HCT116 (cell line): Measurements from ENCODE around the gene KCNB1. TPM values are rescaled to one million over a fixed set of nuclear protein-coding genes. Genes with fewer than 3 reads are reported as not detected.

Experiments
- ATAC-seq: fragments of 200-7000 bp; cut with Tn5 transposase; 2 replicates; pipeline ENCODE4 v1.9.1; 2020; ENCODE audit warnings: mild to moderate bottlenecking, moderate library complexity
- BruUV-seq: library from RNA; stranded (reverse); fragments of 400-500 nt; replicated peaks from 2 replicates; lab custom pipeline; 2021; lab: Mats Ljungman, UMichigan
- CTCF ChIA-PET: fragments of 300-600 bp; sonication (Branson Sonifier 250); formaldehyde crosslinking; loops from one replicate; lab custom pipeline; 2021; ENCODE audit warnings: antibody characterized with exemption; lab: Charles Lee
- POLR2A ChIA-PET: fragments of 300-600, 350-600 bp; sonication (Branson Sonifier 250); formaldehyde crosslinking; loops from one replicate; lab custom pipeline; 2021; ENCODE audit warnings: antibody characterized with exemption; lab: Charles Lee
- RAD21 ChIA-PET, 2 experiments: fragments of 300-600 bp; sonication (Branson Sonifier 250); formaldehyde crosslinking; loops; one replicate each; lab custom pipeline; 2023; ENCODE audit warnings: low total read pairs in 2 of 2; ENCODE audit not compliant: uncharacterized antibody in 2 of 2, unreplicated experiment in 2 of 2, low non-redundant PET in 1 of 2; lab: Charles Lee
- DNase-seq: peaks from one replicate; pipeline ENCODE4 v3.0.0-alpha.2; 2010; ENCODE audit warnings: low read depth, low spot score
- H2AFZ ChIP-seq: fragments of 200-600 bp; shearing (Covaris generic), sonication (generic); 2 replicates; pipeline ENCODE4 v1.6.1; 2017; ENCODE audit warnings: low read depth, mixed run types, mixed read lengths, antibody characterized with exemption, low read length; ENCODE audit not compliant: poor library complexity, severe bottlenecking
- H3K27ac ChIP-seq: 2 replicates; pipeline ENCODE4 v1.5.1; 2012; ENCODE audit warnings: low read depth, low read length
- H3K27me3 ChIP-seq: fragments of 200-600 bp; sonication (generic); 2 replicates; pipeline ENCODE4 v1.6.1; 2016; ENCODE audit warnings: mixed run types, low read length, mixed read lengths; ENCODE audit not compliant: insufficient read depth
- H3K36me3 ChIP-seq, 2 experiments: fragments of 200-500 bp in 1 of 2; fragments of 200-600 bp in 1 of 2; sonication (Bioruptor generic) in 1 of 2; sonication (generic) in 1 of 2; 2 replicates each; pipeline versions ENCODE4 v1.5.1 to v1.6.1; 2014 to 2016; ENCODE audit warnings: low read length in 2 of 2, inconsistent platforms in 1 of 2, mixed read lengths in 1 of 2, mixed run types in 1 of 2; ENCODE audit not compliant: insufficient read depth in 2 of 2, control insufficient read depth in 1 of 2
- H3K4me1 ChIP-seq, 2 experiments: fragments of 200-600 bp in 1 of 2; sonication (generic) in 1 of 2; 2 replicates each; pipeline versions ENCODE4 v1.5.1 to v1.6.1; 2012 to 2017; ENCODE audit warnings: low read length in 2 of 2, inconsistent platforms in 1 of 2, mild to moderate bottlenecking in 1 of 2, mixed read lengths in 1 of 2, mixed run types in 1 of 2, moderate library complexity in 1 of 2; ENCODE audit not compliant: insufficient read depth in 2 of 2, control insufficient read depth in 1 of 2
- H3K4me2 ChIP-seq: fragments of 200-600 bp; sonication (generic); 2 replicates; pipeline ENCODE4 v1.6.1; 2017; ENCODE audit warnings: mixed run types, low read length, mixed read lengths
- H3K4me3 ChIP-seq, 2 experiments: fragments of 200-600 bp in 1 of 2; sonication (generic) in 1 of 2; replicated peaks in 1 of 2; 2 replicates each; pipeline ENCODE4 v1.5.1; 2011 to 2016; ENCODE audit warnings: low read length in 2 of 2, control low read depth in 1 of 2, low read depth in 1 of 2, mild to moderate bottlenecking in 1 of 2, mixed read lengths in 1 of 2, mixed run types in 1 of 2
- H3K79me2 ChIP-seq: fragments of 200-600 bp; sonication (generic); 2 replicates; pipeline ENCODE4 v1.6.1; 2017; ENCODE audit warnings: mild to moderate bottlenecking, mixed run types, low read length, moderate library complexity, mixed read lengths; ENCODE audit not compliant: insufficient read depth
- H3K9ac ChIP-seq: fragments of 200-600 bp; sonication (generic); 2 replicates; pipeline ENCODE4 v1.6.1; 2016; ENCODE audit warnings: low read length, mixed read lengths
- H3K9me2 ChIP-seq: fragments of 200-600 bp; sonication (generic), shearing (Covaris generic); 2 replicates; pipeline ENCODE4 v1.6.1; 2017; ENCODE audit warnings: mixed run types, mild to moderate bottlenecking, moderate library complexity; ENCODE audit not compliant: insufficient read depth
- H3K9me3 ChIP-seq, 2 experiments: fragments of 200-500 bp in 1 of 2; fragments of 200-600 bp in 1 of 2; sonication (Bioruptor generic) in 1 of 2; sonication (generic) in 1 of 2; 2 replicates each; pipeline ENCODE4 v1.6.1; 2014 to 2017; ENCODE audit warnings: low read length in 2 of 2, mixed read lengths in 2 of 2, inconsistent platforms in 1 of 2, low read depth in 1 of 2, mild to moderate bottlenecking in 1 of 2, mixed run types in 1 of 2, moderate library complexity in 1 of 2; ENCODE audit not compliant: control insufficient read depth in 1 of 2, insufficient read depth in 1 of 2
- H4K20me1 ChIP-seq: fragments of 200-600 bp; sonication (generic), shearing (Covaris generic); 2 replicates; pipeline ENCODE4 v1.6.1; 2017; ENCODE audit warnings: mixed run types, mild to moderate bottlenecking, moderate library complexity; ENCODE audit not compliant: insufficient read depth
- CEBPB ChIP-seq: IDR thresholded peaks from 2 replicates; pipeline ENCODE4 v1.6.1; 2012; ENCODE audit warnings: low read depth
- CTCF ChIP-seq, 3 experiments: fragments of 200-600 bp in 1 of 3; sonication (generic) in 1 of 3; IDR thresholded peaks in 2 of 3; conservative IDR thresholded peaks in 1 of 3; 2 replicates each; pipeline ENCODE4 v1.5.1; 2012 to 2017; ENCODE audit warnings: low read depth in 2 of 3, low read length in 2 of 3, antibody characterized with exemption in 1 of 3, borderline replicate concordance in 1 of 3, control low read depth in 1 of 3, mild to moderate bottlenecking in 1 of 3, mixed read lengths in 1 of 3, mixed run types in 1 of 3, moderate library complexity in 1 of 3; ENCODE audit not compliant: insufficient read depth in 1 of 3
- EGR1 ChIP-seq: IDR thresholded peaks from 2 replicates; pipeline ENCODE4 v1.6.1; 2012; ENCODE audit warnings: low read depth
- EZH2 ChIP-seq: fragments of 200-600 bp; sonication (generic); IDR thresholded peaks from 2 replicates; pipeline ENCODE4 v1.6.1; 2017; ENCODE audit warnings: antibody characterized with exemption, mixed run types
- EZH2phosphoT487 ChIP-seq: fragments of 200-600 bp; IDR thresholded peaks from 2 replicates; pipeline ENCODE4 v1.6.1; 2018; ENCODE audit warnings: antibody characterized with exemption, borderline replicate concordance
- POLR2AphosphoS5 ChIP-seq: IDR thresholded peaks from 2 replicates; pipeline ENCODE4 v1.6.1; 2011; ENCODE audit warnings: mild to moderate bottlenecking, low read depth, low read length, moderate library complexity
- RAD21 ChIP-seq: IDR thresholded peaks from 2 replicates; pipeline ENCODE4 v1.6.1; 2012; ENCODE audit warnings: low read depth, mild to moderate bottlenecking
- REST ChIP-seq: IDR thresholded peaks from 2 replicates; pipeline ENCODE4 v1.6.1; 2012; ENCODE audit warnings: low read depth
- SIN3A ChIP-seq: IDR thresholded peaks from 2 replicates; pipeline ENCODE4 v1.6.1; 2012; ENCODE audit warnings: low read depth
- SP1 ChIP-seq: IDR thresholded peaks from 2 replicates; pipeline ENCODE4 v1.6.1; 2012; ENCODE audit warnings: low read depth
- SRF ChIP-seq: IDR thresholded peaks from 2 replicates; pipeline ENCODE4 v1.6.1; 2012; ENCODE audit warnings: low read depth
- TCF7L2 ChIP-seq: IDR thresholded peaks from 2 replicates; pipeline ENCODE4 v1.7.0; 2011; ENCODE audit warnings: borderline replicate concordance, inconsistent platforms; ENCODE audit not compliant: insufficient read depth, insufficient read length; ENCODE audit errors: extremely low read depth
- ZFX ChIP-seq: fragments of 450-650 bp; IDR thresholded peaks from 2 replicates; pipeline ENCODE4 v1.6.1; 2017
- intact Hi-C: fragments of 100-400 bp; cut with micrococcal nuclease; formaldehyde crosslinking; loops from 2 replicates; pipeline ENCODE4 v1.10.0; 2022
- total RNA-seq: library from RNA; stranded (reverse); gene quantifications from one replicate; pipeline ENCODE4 v1.2.1, GENCODE V29; 2021; ENCODE audit not compliant: unreplicated experiment
- TF ChIP-seq, protein P1 (sequence below): IDR thresholded peaks from 2 replicates; pipeline ENCODE4 v1.6.1; 2012
- TF ChIP-seq, protein P2 (sequence below): IDR thresholded peaks from 2 replicates; pipeline ENCODE4 v1.6.1; 2011; ENCODE audit warnings: mild to moderate bottlenecking, low read length, moderate library complexity; ENCODE audit not compliant: insufficient replicate concordance; ENCODE audit errors: extremely low read depth
- TF ChIP-seq, protein P3 (sequence below): IDR thresholded peaks from 2 replicates; pipeline ENCODE4 v1.6.1; 2012

Gene KCNB1
- total RNA-seq, 1 experiment from 2014 or later: 0.79 TPM

- BruUV-seq: no TSS peak
- H3K36me3 ChIP-seq: no peaks in the 10 kb centered on the region
- intact Hi-C loops: no loop called here
- H3K27ac ChIP-seq: no peak overlapping the region
- ATAC-seq: no peak
- ChIA-PET RAD21 (no interaction called here), POLR2A (no interaction called here), CTCF (interaction anchor here (1.3 kb wide), 1 partner anchor 117 kb away, joined by 3 read pairs; no protein-coding TSS in a partner anchor)
- H3K9me3 ChIP-seq: no peaks in the 10 kb centered on the region
- H3K27me3 ChIP-seq: peaks cover 52% of the 10 kb centered on the region
- TF ChIP-seq, protein P1, sequence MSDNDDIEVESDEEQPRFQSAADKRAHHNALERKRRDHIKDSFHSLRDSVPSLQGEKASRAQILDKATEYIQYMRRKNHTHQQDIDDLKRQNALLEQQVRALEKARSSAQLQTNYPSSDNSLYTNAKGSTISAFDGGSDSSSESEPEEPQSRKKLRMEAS: no peak
- TF ChIP-seq EGR1: no peak
- no peak for TF ChIP-seq REST
- TF ChIP-seq TCF7L2: no peak
- no peak for TF ChIP-seq SIN3A
- no peak for TF ChIP-seq SP1
- TF ChIP-seq ZFX: no peak
- no peak for TF ChIP-seq EZH2
- no peak for TF ChIP-seq POLR2AphosphoS5
- TF ChIP-seq, protein P2, sequence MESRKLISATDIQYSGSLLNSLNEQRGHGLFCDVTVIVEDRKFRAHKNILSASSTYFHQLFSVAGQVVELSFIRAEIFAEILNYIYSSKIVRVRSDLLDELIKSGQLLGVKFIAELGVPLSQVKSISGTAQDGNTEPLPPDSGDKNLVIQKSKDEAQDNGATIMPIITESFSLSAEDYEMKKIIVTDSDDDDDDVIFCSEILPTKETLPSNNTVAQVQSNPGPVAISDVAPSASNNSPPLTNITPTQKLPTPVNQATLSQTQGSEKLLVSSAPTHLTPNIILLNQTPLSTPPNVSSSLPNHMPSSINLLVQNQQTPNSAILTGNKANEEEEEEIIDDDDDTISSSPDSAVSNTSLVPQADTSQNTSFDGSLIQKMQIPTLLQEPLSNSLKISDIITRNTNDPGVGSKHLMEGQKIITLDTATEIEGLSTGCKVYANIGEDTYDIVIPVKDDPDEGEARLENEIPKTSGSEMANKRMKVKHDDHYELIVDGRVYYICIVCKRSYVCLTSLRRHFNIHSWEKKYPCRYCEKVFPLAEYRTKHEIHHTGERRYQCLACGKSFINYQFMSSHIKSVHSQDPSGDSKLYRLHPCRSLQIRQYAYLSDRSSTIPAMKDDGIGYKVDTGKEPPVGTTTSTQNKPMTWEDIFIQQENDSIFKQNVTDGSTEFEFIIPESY: no peak
- no peak for TF ChIP-seq SRF
- TF ChIP-seq RAD21: no peak
- no peak for TF ChIP-seq EZH2phosphoT487
- TF ChIP-seq CEBPB: no peak
- TF ChIP-seq CTCF (IDR thresholded peaks at IDR 0.05 in 2 of 3, conservative IDR thresholded peaks at IDR 0.05 in 1 of 3; ENCODE audit: borderline replicate concordance in 1 of 3, insufficient read depth in 1 of 3, low read depth in 2 of 3, low read length in 2 of 3): no peak
- TF ChIP-seq, protein P3, sequence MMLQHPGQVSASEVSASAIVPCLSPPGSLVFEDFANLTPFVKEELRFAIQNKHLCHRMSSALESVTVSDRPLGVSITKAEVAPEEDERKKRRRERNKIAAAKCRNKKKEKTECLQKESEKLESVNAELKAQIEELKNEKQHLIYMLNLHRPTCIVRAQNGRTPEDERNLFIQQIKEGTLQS: no peak
- H3K9ac ChIP-seq: no peak overlapping the region
- no peak overlapping the region for H3K4me3 ChIP-seq
- H4K20me1 ChIP-seq: no peaks in the 10 kb centered on the region
- H3K79me2 ChIP-seq: no peaks in the 10 kb centered on the region
- no peak for DNase-seq
- H3K4me2 ChIP-seq: no peak overlapping the region
- no peaks in the 10 kb centered on the region for H3K9me2 ChIP-seq
- no peak overlapping the region for H2AFZ ChIP-seq
- H3K4me1 ChIP-seq: no peaks in the 10 kb centered on the region
Observed at GRCh38 chr20:49366687-49367086, 115.8 kb downstream of the KCNB1 start.
